Measurements from ENCODE around the gene RPL28. TPM values are rescaled to one million over a fixed set of nuclear protein-coding genes. Genes with fewer than 3 reads are reported as not detected.

RPL28 gene
- total and polyA plus RNA-seq, 2 of the 13 experiments (the other 11 are each of a cell fraction or from before 2014, with no cell fraction given) = 105 to 420 TPM

DNA sequence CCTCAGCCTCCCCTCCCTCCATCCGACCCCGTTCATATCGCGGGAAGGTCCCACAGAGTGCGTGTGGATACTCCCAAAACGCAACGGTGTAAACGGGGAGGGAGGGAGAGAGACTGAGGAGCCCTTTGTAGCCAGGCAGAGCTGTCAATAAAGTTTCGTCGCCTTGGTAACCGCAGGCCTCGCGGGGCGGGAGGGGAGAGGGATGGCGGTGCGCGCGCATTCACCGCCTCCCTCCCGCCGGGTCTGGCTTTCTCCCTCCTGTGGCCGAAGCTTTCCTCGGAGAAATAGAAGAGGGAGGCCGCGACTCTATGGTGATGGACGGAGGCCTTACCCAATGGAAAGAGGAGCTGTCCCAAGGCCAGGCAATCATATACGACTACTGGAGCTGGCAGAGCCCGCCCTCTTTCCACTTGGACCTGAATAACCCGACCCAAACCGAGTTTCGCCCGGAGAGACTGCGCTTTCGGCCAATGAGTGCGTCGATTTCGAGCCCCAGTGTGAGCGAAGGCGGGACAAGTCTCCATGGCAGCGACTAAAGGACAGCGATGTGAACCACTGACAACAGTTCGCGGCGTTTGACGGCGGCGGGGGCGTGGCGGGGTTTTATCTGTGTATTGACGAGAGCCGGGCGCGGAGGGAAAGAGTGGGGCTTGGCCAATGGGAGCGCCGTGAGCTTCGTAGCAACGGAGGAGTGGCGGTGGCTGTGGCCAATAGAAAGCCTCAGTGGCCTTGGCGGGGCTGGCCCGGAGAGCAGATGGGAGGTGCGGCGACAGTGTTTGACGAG lies 46.4 kb upstream of the RPL28 start, which contains the start of gene KMT5C (continued):
- no peak; the same call in 1 of the 2 replicates for TF ChIP-seq SP1 (IDR thresholded peaks at IDR 0.05)
- peak; percentile 92 for TF ChIP-seq SP1 (CRISPR knock-in tag; IDR thresholded peaks at IDR 0.05)
- no peak; the same call in 1 of the 2 replicates for TF ChIP-seq ZNF350 (CRISPR knock-in tag; IDR thresholded peaks at IDR 0.05; ENCODE audit: borderline replicate concordance, low read depth)
- no peak; the same call in 1 of the 2 replicates for TF ChIP-seq HOXA5 (CRISPR knock-in tag; IDR thresholded peaks at IDR 0.05)
- no peak for TF ChIP-seq ZSCAN9 (CRISPR knock-in tag; IDR thresholded peaks at IDR 0.05; ENCODE audit: borderline replicate concordance)
- TF ChIP-seq, protein P1, sequence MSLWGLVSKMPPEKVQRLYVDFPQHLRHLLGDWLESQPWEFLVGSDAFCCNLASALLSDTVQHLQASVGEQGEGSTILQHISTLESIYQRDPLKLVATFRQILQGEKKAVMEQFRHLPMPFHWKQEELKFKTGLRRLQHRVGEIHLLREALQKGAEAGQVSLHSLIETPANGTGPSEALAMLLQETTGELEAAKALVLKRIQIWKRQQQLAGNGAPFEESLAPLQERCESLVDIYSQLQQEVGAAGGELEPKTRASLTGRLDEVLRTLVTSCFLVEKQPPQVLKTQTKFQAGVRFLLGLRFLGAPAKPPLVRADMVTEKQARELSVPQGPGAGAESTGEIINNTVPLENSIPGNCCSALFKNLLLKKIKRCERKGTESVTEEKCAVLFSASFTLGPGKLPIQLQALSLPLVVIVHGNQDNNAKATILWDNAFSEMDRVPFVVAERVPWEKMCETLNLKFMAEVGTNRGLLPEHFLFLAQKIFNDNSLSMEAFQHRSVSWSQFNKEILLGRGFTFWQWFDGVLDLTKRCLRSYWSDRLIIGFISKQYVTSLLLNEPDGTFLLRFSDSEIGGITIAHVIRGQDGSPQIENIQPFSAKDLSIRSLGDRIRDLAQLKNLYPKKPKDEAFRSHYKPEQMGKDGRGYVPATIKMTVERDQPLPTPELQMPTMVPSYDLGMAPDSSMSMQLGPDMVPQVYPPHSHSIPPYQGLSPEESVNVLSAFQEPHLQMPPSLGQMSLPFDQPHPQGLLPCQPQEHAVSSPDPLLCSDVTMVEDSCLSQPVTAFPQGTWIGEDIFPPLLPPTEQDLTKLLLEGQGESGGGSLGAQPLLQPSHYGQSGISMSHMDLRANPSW (CRISPR knock-in tag; IDR thresholded peaks at IDR 0.05; ENCODE audit: borderline replicate concordance) = no peak
- no peak; the same call in 1 of the 2 replicates for TF ChIP-seq HDAC1 (CRISPR knock-in tag; IDR thresholded peaks at IDR 0.05)
- TF ChIP-seq DNMT1 (CRISPR knock-in tag; IDR thresholded peaks at IDR 0.05) = no peak
- TF ChIP-seq PHF20 (CRISPR knock-in tag; IDR thresholded peaks at IDR 0.05) = no peak
- TF ChIP-seq, protein P2, sequence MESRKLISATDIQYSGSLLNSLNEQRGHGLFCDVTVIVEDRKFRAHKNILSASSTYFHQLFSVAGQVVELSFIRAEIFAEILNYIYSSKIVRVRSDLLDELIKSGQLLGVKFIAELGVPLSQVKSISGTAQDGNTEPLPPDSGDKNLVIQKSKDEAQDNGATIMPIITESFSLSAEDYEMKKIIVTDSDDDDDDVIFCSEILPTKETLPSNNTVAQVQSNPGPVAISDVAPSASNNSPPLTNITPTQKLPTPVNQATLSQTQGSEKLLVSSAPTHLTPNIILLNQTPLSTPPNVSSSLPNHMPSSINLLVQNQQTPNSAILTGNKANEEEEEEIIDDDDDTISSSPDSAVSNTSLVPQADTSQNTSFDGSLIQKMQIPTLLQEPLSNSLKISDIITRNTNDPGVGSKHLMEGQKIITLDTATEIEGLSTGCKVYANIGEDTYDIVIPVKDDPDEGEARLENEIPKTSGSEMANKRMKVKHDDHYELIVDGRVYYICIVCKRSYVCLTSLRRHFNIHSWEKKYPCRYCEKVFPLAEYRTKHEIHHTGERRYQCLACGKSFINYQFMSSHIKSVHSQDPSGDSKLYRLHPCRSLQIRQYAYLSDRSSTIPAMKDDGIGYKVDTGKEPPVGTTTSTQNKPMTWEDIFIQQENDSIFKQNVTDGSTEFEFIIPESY (CRISPR knock-in tag; IDR thresholded peaks at IDR 0.05) = no peak
- no peak for TF ChIP-seq ZMYM3 (CRISPR knock-in tag; IDR thresholded peaks at IDR 0.05)
- no peak for TF ChIP-seq MEF2D (CRISPR knock-in tag; IDR thresholded peaks at IDR 0.05)
- TF ChIP-seq CREB1 (IDR thresholded peaks at IDR 0.05) = peak; percentile 95
- TF ChIP-seq CREB1 (CRISPR knock-in tag; IDR thresholded peaks at IDR 0.05) = peak; percentile 96
- no peak for TF ChIP-seq ZNF224 (CRISPR knock-in tag; IDR thresholded peaks at IDR 0.05)
- no peak for TF ChIP-seq ZNF256 (CRISPR knock-in tag; conservative IDR thresholded peaks at IDR 0.05)
- TF ChIP-seq, protein P3, sequence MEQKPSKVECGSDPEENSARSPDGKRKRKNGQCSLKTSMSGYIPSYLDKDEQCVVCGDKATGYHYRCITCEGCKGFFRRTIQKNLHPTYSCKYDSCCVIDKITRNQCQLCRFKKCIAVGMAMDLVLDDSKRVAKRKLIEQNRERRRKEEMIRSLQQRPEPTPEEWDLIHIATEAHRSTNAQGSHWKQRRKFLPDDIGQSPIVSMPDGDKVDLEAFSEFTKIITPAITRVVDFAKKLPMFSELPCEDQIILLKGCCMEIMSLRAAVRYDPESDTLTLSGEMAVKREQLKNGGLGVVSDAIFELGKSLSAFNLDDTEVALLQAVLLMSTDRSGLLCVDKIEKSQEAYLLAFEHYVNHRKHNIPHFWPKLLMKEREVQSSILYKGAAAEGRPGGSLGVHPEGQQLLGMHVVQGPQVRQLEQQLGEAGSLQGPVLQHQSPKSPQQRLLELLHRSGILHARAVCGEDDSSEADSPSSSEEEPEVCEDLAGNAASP (CRISPR knock-in tag; IDR thresholded peaks at IDR 0.05; ENCODE audit: borderline replicate concordance) = peak; percentile 47; the same call in 1 of the 2 replicates
- no peak for TF ChIP-seq ZNF441 (CRISPR knock-in tag; IDR thresholded peaks at IDR 0.05; ENCODE audit: borderline replicate concordance)
- TF ChIP-seq, protein P4, sequence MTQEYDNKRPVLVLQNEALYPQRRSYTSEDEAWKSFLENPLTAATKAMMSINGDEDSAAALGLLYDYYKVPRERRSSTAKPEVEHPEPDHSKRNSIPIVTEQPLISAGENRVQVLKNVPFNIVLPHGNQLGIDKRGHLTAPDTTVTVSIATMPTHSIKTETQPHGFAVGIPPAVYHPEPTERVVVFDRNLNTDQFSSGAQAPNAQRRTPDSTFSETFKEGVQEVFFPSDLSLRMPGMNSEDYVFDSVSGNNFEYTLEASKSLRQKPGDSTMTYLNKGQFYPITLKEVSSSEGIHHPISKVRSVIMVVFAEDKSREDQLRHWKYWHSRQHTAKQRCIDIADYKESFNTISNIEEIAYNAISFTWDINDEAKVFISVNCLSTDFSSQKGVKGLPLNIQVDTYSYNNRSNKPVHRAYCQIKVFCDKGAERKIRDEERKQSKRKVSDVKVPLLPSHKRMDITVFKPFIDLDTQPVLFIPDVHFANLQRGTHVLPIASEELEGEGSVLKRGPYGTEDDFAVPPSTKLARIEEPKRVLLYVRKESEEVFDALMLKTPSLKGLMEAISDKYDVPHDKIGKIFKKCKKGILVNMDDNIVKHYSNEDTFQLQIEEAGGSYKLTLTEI (CRISPR knock-in tag; conservative IDR thresholded peaks at IDR 0.05) = no peak
- TF ChIP-seq, protein P5, sequence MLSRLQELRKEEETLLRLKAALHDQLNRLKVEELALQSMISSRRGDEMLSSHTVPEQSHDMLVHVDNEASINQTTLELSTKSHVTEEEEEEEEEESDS (CRISPR knock-in tag; IDR thresholded peaks at IDR 0.05; ENCODE audit: borderline replicate concordance) = no peak
- TF ChIP-seq ZNF614 (CRISPR knock-in tag; IDR thresholded peaks at IDR 0.05; ENCODE audit: borderline replicate concordance) = no peak
- no peak for TF ChIP-seq ZKSCAN5 (CRISPR knock-in tag; IDR thresholded peaks at IDR 0.05)

Measured in HepG2 (cell line).